Medulla oblongata (tissue), 1 donor: ENCODE measurements around the gene BCAS3.
"Not testable (repeated sequence)": the region's sequence is repeated elsewhere in the genome, so short reads cannot be mapped to it uniquely, and the experiment has no call there.

Experiments used
- DNase-seq: peaks from one replicate; pipeline ENCODE4 v3.0.0-alpha.2; 2015; ENCODE audit errors: extremely low spot score

The BCAS3 gene

DNA sequence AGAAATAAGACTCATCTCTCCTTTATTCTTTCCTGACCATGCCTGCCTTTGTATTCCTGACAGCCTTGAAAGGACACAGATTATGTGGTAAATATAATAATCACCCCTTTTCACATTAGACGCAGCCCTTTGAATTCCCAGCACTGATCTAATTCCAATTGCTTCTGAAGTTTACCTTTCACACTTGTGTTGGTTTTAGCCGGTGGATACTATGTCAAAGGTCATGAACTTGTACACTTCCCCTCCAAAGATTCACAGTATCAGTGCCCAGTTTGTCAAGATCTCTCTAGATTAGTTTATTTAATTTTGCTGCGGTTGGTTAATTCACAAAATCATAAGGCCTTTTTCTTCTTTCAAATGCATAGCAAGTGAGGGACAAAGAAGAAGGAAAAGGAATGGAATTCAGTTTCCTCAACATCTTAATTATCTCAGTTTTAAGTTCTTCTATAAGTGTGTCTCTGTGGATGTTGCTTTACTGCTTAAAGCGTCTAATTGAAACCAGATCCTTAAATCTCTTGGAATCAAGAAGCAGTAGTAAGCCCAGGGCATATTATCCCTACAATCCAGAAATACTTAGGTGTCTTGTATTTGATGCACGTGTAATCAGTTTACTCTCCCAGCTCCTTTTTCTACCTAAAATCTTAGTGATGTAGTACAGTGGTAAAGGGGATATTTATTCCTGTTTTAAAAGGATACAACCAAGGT is 547.7 kb downstream of the BCAS3 start:
- no peak for DNase-seq

DNA sequence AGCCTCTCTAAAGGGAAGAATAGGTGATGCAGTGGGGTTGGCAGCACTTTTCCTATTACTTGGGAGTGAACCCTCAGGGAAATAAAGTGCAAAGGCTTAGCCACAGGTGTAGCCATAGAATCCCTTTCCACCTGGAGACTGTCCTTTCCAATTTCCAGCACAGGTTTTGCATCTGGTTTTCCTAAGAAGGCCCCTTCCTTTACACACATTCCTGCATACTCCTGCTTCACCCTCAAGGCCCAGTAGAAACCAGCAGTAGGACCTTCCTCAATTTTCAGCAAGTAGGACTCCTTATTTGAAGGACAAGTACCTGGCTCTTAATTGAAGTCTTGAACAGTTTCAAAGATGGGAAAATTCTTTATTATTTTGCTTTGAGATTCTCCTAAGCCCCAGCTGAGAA is 550.2 kb downstream of the BCAS3 start:
- no peak for DNase-seq

DNA sequence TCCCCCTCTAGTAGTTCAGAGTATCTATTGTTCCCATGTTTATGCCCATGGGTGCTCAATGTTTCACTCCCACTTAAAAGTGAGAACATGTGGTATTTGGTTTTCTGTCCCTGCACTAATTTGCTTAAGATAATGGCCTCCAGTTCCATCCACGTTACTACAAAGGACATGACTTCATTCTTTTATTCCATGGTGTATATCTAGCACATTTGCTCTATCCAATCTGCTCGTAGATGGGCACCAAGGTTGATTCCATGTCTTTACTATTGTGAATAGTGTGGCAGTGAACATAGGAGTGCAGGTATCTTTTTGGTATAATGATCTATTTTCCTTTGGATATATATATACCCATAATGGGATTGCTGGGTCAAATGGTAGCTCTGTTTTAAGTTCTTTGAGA is 552.8 kb downstream of the BCAS3 start:
- DNase-seq, result no peak

DNA sequence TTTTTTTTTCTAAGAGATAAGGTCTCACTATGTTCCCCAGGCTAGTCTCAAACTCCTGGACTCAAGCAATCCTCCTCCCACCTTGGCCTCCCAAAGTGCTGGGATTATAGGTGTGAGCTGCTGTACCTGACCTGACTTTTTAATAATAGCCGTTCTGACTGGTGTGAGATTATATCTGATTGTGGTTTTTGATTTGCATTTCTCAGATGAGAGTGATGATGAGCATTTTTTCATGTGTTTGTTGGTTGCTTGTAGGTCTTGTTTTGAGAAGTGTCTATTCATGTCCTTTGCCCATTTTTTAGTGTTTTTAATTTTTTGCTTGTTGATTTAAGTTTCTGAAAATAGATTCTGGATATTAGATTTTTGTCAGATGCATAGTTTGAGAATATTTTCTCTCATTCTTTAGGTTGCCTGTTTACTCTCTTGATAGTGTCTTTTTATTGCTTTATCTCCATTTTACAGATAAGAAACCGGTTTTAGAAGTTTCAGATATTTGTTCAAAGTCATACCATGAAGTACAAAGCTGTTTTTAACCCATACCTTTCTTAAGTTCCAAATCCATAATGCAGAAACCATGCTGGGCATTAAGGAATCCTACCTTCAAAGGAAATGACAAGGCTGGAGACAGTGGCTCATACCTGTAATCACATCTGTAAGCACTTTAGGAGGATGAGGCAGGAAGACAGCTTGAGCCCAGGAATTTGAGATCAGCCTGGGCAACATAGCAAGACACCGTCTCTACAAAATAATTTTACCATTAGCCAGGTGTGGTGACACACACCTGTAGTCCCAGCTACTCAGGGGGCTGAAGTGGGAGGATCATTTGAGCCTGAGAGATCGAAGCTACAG is 553.5 kb downstream of the BCAS3 start:
- DNase-seq, result no peak

DNA sequence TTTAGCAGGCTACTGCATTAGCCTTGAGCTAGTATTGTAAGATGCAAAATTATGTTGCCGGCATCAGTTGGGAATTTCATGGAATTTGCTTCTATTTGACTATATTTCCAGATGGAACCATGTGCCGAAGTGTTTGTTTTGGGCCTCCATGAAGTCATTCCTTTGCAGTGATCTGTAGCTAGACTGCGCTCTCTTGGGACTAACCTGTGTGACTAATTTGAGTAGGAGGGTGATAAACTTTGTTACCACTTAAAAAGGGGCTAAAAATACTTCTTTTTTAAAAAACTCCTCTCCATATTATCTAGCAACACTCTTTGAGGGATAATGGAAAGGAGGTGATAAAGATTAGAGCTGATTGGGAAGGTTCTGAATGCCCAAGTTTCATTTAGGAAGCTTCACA is 555.2 kb downstream of the BCAS3 start:
- DNase-seq, result no peak

DNA sequence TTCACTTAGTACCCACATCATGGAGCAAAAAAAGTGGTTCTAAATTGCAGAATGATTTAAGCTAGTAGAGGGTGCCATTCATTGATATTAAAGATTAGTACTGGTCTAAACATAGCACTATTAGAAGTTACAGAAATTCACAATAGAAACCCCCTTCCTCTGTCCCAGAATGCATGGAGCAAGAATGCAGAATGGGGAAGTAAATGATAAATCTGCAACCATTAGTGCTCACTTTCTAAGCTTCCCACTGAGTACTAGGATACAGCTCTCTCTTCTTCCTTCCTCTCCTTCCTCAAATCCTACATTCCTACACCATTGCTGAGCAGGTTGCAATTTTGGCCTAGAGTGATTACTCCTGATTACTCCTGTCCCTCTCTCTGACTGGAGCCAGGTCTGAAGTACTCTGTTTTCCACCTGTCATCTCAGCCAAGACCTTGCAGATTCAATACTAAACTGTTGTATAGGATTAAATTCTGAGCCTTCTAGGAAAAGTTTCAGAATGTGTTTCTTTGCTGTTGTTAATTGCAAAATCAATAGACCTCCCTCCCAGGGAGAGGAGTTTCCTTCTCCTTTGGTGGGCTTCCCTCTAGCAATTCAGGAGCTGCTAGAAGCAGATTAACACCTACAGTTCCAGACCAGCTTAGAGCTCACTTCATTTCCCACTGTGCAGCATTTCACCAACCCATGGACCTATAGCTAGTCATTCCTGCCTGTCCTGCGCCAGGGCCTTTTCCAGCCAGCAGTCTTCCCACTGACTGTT is 556.5 kb downstream of the BCAS3 start:
- DNase-seq, result no peak

DNA sequence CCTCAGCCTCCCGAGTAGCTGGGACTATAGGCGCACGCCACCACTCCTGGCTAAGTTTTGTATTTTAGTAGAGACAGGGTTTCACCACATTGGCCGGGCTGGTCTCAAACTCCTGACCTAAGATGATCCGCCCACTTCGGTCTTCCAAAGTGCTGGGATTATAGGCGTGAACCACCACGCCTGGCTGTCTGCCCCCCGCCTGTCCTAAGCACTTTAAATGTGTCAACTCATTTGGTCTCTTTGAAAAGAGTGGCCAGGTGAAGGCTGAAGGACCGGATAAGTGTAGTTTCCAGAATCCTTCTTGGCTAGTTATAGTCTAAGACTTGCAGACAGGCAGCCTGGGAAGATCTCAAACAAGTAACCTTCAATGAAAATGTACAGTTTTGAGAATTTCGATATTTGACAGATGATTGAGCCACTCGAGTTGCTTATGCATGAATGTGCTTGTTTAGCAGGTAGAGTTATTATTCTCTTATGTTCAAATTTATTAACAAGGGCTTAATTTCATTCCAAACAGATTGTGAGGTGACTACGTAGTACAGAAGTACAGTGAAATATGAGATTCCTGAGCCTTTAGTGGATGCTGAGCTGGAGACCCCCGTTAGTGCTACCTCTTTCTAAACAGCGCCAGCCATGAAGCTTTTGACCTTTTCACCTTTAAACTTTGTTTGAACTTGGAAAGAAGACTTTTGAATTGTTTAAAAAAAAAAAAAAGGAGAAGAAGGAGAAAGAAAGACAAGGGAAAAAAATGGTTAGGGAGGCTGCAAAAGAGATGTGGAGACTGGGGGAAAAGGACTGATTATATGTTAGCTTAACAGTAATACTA is 557.6 kb downstream of the BCAS3 start:
- DNase-seq, result no peak

DNA sequence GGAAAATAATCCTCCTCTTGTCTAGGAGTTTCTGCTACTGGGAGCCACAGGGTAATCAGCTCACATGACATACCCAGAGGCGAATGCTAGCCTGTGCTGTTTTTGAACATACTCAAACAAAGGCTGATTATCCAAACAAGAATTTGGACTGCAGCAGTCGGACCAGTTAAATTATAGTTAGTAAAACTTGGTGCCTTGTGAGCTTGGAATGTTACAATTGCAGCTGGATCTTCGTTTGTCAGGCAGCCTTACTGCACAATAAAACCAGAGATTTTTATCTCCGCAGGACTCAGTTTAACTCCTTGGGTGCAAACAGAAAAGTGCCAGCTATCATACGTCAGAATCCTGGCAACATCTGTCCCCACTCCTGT is 558.2 kb downstream of the BCAS3 start:
- peak; percentile 81 for DNase-seq

DNA sequence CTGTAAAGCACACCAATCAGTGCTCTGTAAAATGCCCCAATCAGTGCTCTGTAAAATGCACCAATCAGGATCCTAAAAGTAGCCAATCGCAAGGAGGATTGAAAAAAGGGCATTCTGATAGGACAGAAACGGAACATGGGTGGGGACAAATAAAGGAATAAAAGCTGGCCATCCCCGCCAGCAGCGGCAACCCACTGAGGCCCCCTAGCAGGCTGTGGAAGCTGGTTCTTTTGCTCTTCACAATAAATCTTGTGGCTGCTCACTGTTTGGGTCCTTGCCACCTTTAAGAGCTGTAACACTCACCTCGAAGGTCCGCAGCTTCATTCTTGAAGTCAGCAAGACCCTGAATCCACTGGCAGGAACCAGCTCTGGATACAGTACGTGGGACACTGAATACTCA is 559.6 kb downstream of the BCAS3 start:
- no peak for DNase-seq

DNA sequence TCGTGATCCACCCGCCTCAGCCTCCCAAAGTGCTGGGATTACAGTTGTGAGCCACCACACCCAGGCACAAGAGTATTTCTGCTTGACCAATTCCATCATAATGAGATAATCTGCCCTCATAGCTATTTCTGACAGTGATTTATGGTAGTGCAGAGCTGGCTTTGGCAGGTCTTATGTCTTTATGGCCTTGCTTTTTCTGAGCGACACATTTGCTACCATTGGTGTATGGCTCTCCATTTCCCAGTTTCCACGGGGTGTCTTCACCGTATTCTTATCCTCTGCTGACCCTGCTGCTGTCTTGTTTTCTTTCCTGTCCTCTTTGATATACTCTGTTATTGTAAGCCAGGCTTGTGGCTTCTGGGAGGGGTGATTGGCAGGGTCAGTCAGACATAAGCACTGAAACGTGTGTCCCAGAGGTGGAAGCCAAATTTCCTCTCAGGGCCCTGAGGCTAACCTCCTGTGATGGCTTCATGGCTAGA is 560.8 kb downstream of the BCAS3 start:
- DNase-seq, result no peak

DNA sequence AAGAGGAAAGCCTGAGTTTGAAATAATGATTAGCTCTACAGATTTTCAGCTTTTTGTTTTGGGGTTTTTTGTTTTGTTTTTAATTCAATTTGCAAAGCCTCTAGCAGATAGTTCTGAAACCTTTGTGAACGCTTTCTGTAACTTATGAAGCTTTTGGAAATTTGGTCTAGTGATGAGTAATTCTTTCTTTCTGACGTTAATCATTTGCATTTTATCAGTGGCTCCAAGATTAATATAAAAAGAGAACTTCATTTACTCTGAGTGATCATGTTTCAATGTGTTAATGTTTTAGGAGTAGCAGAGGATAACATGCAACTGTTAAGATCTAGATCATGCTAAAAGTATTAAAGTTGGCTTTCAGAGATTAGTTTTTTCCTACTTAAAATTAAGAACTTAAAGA is 561.7 kb downstream of the BCAS3 start:
- DNase-seq, result no peak

DNA sequence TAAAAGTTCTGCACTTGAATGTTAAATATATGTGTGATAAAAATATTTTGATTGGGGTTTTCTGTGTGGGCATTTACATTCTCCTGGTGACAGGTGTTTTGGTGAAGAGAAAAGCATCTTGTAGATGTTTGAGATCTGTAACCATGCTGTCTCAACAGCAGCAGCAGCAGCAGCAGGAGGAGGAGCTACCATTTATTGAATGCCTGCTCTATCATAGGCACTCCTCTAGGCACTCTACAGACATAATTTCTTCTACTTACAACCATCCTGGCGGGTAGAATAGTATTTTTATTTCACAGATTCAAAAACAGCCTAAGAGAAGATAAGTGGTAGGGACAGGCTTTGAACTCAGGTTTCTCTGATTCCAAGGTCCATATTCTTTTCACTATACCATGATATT is 562.3 kb downstream of the BCAS3 start:
- no peak for DNase-seq

DNA sequence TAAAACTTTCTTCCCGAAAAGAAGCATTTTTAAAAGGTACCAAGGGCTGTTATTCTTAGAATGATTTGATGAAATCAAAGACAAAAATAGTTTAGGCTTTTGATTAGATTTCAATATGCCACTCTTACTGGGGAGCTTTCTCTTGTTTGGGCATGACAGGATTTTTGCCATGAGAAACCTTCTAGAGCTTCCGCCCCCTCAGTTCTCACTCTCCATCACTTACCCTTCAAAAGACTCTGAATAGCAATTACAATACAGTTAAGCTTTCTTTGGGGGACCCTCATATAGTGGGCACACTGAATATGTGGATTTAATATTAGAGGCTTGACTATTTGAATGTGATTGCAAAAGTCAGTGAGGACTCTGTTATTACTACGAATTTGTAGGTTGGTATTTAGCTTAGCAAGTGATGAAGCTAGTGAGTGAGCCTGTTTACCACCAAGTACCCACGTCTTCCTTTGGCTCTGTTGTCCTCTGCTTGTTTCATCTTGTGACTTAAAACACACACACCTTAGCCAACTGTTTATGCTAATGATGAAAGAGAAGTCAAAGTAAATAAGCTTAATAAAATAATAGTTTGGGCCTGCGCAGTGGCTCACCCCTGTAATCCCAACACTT is 563.3 kb downstream of the BCAS3 start:
- no peak for DNase-seq

DNA sequence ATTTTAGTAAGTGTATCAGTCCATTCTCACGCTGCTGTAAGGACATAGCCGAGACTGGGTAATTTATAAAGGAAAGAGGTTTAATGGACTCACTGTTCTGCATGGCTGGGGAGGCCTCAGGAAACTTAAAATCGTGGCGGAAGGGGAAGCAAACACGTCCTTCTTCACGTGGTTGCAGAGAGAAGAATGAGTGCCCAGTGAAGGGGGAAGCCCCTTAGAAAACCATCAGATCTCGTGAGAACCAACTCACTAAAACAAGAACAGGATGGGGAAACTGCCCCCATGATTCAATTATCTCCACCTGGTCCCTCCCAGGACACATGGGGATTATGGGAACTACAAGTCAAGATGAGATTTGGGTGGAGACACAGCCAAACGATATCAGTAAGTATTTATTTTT is 567.3 kb downstream of the BCAS3 start:
- not testable (repeated sequence) for DNase-seq

DNA sequence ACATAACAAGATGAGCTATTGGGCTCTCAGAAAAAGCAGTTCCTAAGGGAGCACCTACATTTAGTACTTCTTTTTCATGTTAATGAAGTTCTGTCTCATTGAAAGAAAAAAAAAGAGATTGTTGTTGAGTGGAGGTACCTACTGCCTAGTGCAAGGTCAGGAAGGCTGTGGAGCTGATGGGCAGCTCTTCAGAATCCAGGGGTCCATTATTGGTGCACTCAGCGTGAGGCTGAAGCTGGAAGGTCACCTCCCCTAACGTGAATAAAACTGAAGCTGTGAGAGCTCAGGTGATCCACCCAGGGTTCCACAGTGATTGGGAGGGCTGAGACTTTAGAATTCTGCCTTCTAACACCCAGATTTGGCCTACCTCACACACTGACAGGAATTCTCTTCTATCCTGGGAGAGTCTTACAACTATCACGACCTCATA is 568.1 kb downstream of the BCAS3 start:
- no peak for DNase-seq

DNA sequence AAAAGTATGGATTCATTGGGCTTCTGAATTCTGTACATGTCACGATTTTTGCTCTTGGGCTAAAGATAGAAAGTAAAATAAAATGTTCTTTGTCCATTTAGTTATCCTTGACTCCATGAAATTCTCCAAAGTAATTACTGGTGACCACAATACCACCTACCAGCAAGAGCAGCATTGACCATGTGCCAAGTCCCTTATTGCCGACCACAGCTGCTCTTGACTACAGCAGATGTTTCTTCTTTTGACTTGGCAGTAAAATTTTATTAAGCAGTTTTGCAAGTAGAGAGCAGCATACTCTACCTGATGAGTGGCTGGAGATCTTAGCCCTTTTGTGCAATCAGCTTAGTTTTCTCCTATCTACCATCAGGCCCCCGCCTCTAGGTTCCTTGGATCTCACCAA is 569.8 kb downstream of the BCAS3 start:
- DNase-seq, result no peak

DNA sequence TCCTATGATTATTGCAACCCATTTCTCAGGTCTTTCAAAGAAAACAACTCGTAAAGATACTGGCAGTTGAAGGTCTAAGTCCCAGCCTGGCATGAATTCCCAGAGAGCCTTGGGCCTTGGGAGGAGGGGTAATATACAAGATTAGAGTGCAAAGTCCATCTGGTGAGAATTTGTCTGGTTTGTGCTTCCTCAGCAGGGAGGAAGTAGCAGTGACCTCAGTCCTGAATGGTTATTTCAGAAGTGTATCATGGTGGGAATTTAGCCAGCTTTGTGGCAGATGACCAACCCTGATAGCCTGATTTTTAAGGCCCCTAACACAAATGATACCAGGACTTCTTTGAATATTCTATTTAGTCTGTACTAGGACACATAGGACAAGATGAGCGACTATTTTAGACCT is 570.7 kb downstream of the BCAS3 start:
- DNase-seq, result no peak

DNA sequence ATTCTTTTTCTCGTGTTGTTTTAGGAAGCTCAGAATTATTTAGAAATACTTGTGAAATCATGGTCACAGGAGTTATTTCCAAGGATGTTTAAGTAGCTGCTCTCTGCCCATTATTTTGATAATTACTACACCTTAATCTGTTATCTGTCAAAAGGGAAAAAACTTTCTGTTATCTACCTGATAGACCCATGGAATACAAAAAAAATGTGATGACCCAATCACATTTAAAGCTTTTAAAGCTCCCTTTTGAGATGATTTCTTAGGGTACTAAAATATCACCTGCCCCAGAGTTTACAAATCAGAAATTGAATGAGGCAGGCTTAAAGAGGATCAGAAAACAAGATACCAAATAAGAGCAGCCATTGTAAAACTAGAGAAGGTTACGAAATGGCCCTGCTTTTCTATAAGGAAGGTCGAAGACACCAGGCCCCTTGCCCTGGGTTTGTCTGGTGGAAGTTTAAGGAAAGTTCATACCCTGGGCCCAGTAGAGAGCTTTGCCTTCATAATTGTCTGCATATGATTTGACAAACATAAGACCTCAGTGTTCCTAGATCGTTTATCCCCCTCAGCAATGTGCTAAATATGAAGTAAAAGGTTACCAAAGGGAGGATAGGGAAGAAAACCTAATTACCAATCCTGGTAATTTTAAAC is 572.1 kb downstream of the BCAS3 start:
- DNase-seq, result no peak

DNA sequence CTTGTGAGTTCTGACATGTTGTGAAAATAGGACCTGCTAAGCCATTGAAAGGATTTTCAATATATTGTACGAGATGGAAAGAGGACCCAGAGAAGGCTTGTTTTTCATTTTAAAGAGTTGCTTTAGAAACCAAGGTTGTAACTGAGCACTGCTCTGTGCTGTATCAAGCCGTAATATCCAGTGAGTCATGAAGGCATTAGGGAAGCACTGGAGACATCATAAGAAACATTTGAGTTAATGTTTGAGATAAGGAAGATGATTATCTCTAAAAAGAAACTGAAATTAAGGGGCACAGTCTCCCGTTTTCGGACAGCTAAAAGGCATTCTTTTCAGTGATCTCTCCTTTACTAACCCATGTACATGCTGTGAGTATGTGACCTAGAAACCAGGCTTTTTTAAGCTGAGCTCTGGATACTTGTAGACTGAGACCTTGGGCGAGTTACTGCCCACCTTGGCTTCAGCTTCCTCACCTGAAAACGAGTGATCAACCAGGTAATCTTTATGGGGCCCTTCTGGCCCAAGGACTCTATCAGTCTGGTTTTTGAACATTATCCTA is 572.8 kb downstream of the BCAS3 start:
- DNase-seq, result no peak
